ENCODE results near the gene CPN2.

CPN2 gene

GRCh38 chr3:194320100-194320499 is 31.0 kb downstream of the CPN2 start:
- Histone ChIP-seq H3K4me3 (ENCODE audit: low read length) (no peak overlapping the region), H3K27me3 (replicated peaks; ENCODE audit: control insufficient read depth, insufficient read depth, low read length) (peaks cover 26% of the 10 kb centered on the region), H3K36me3 (ENCODE audit: control insufficient read depth, insufficient read depth, low read length, severe bottlenecking) (no peaks in the 10 kb centered on the region), H3K9ac (ENCODE audit: low read length) (no peak overlapping the region), H3K9me3 (ENCODE audit: control insufficient read depth, low read length) (peaks cover 22% of the 10 kb centered on the region), H3K4me1 (ENCODE audit: control insufficient read depth, insufficient read depth, low read length) (peaks cover 11% of the 10 kb centered on the region)
- no peak for DNase-seq (ENCODE audit: low read depth)

- no peak overlapping the region for H3K9ac ChIP-seq (ENCODE audit: low read length)
- no peak overlapping the region for H3K4me3 ChIP-seq (ENCODE audit: low read length)
- peaks cover 19% of the 10 kb centered on the region for H3K4me1 ChIP-seq (ENCODE audit: control insufficient read depth, insufficient read depth, low read length)
- H3K36me3 ChIP-seq (ENCODE audit: control insufficient read depth, insufficient read depth, low read length, severe bottlenecking) = no peaks in the 10 kb centered on the region
- H3K27me3 ChIP-seq (replicated peaks; ENCODE audit: control insufficient read depth, insufficient read depth, low read length) = peaks cover 26% of the 10 kb centered on the region
- peaks cover 22% of the 10 kb centered on the region for H3K9me3 ChIP-seq (ENCODE audit: control insufficient read depth, low read length)
- DNase-seq (ENCODE audit: low read depth) = no peak
Measured at GRCh38 chr3:194318511-194319161, 32.5 kb downstream of the CPN2 start.

GRCh38 chr3:194316918-194317317 is 34.2 kb downstream of the CPN2 start:
- no peak for DNase-seq (ENCODE audit: low read depth)
- Histone ChIP-seq H3K36me3 (ENCODE audit: control insufficient read depth, insufficient read depth, low read length, severe bottlenecking) (no peaks in the 10 kb centered on the region), H3K27me3 (replicated peaks; ENCODE audit: control insufficient read depth, insufficient read depth, low read length) (peaks cover 26% of the 10 kb centered on the region), H3K4me3 (ENCODE audit: low read length) (no peak overlapping the region), H3K4me1 (ENCODE audit: control insufficient read depth, insufficient read depth, low read length) (peaks cover 33% of the 10 kb centered on the region), H3K9me3 (ENCODE audit: control insufficient read depth, low read length) (peaks cover 22% of the 10 kb centered on the region), H3K9ac (ENCODE audit: low read length) (no peak overlapping the region)

GRCh38 chr3:194315965-194316361 is 35.2 kb downstream of the CPN2 start:
- Histone ChIP-seq H3K9me3 (ENCODE audit: control insufficient read depth, low read length) (peaks cover 22% of the 10 kb centered on the region), H3K9ac (ENCODE audit: low read length) (peak overlapping the region; percentile 27), H3K36me3 (ENCODE audit: control insufficient read depth, insufficient read depth, low read length, severe bottlenecking) (no peaks in the 10 kb centered on the region), H3K4me1 (ENCODE audit: control insufficient read depth, insufficient read depth, low read length) (peaks cover 33% of the 10 kb centered on the region), H3K27me3 (replicated peaks; ENCODE audit: control insufficient read depth, insufficient read depth, low read length) (peaks cover 26% of the 10 kb centered on the region), H3K4me3 (ENCODE audit: low read length) (peak overlapping the region; percentile 68)
- DNase-seq (ENCODE audit: low read depth) = no peak

- H3K4me1 ChIP-seq (ENCODE audit: control insufficient read depth, insufficient read depth, low read length) = peaks cover 33% of the 10 kb centered on the region
- peaks cover 26% of the 10 kb centered on the region for H3K27me3 ChIP-seq (replicated peaks; ENCODE audit: control insufficient read depth, insufficient read depth, low read length)
- peak overlapping the region; percentile 68 for H3K4me3 ChIP-seq (ENCODE audit: low read length)
- H3K9me3 ChIP-seq (ENCODE audit: control insufficient read depth, low read length) = peaks cover 22% of the 10 kb centered on the region
- H3K9ac ChIP-seq (ENCODE audit: low read length) = peak overlapping the region; percentile 50
- no peaks in the 10 kb centered on the region for H3K36me3 ChIP-seq (ENCODE audit: control insufficient read depth, insufficient read depth, low read length, severe bottlenecking)
- DNase-seq (ENCODE audit: low read depth) = peak; percentile 92
Measured at GRCh38 chr3:194315088-194315964, 35.8 kb downstream of the CPN2 start.

- H3K4me1 ChIP-seq (ENCODE audit: control insufficient read depth, insufficient read depth, low read length) = peaks cover 33% of the 10 kb centered on the region
- H3K4me3 ChIP-seq (ENCODE audit: low read length) = peak overlapping the region; percentile 68
- H3K9me3 ChIP-seq (ENCODE audit: control insufficient read depth, low read length) = peaks cover 16% of the 10 kb centered on the region
- no peak for DNase-seq (ENCODE audit: low read depth)
- H3K27me3 ChIP-seq (replicated peaks; ENCODE audit: control insufficient read depth, insufficient read depth, low read length) = peaks cover 25% of the 10 kb centered on the region
- no peaks in the 10 kb centered on the region for H3K36me3 ChIP-seq (ENCODE audit: control insufficient read depth, insufficient read depth, low read length, severe bottlenecking)
- peak overlapping the region; percentile 50 for H3K9ac ChIP-seq (ENCODE audit: low read length)
Measured at GRCh38 chr3:194314388-194315068, 36.6 kb downstream of the CPN2 start.

- Histone ChIP-seq H3K4me3 (ENCODE audit: low read length) (no peak overlapping the region), H3K27me3 (replicated peaks; ENCODE audit: control insufficient read depth, insufficient read depth, low read length) (peaks cover 21% of the 10 kb centered on the region), H3K9ac (ENCODE audit: low read length) (no peak overlapping the region), H3K4me1 (ENCODE audit: control insufficient read depth, insufficient read depth, low read length) (peaks cover 33% of the 10 kb centered on the region), H3K36me3 (ENCODE audit: control insufficient read depth, insufficient read depth, low read length, severe bottlenecking) (no peaks in the 10 kb centered on the region), H3K9me3 (ENCODE audit: control insufficient read depth, low read length) (peaks cover 9% of the 10 kb centered on the region)
- peak; percentile 12 for DNase-seq (ENCODE audit: low read depth)
Measured at GRCh38 chr3:194313560-194314387, 37.4 kb downstream of the CPN2 start.

- Histone ChIP-seq H3K9me3 (ENCODE audit: control insufficient read depth, low read length) (no peaks in the 10 kb centered on the region), H3K36me3 (ENCODE audit: control insufficient read depth, insufficient read depth, low read length, severe bottlenecking) (no peaks in the 10 kb centered on the region), H3K27me3 (replicated peaks; ENCODE audit: control insufficient read depth, insufficient read depth, low read length) (peaks cover 13% of the 10 kb centered on the region), H3K9ac (ENCODE audit: low read length) (no peak overlapping the region), H3K4me3 (ENCODE audit: low read length) (no peak overlapping the region), H3K4me1 (ENCODE audit: control insufficient read depth, insufficient read depth, low read length) (peaks cover 33% of the 10 kb centered on the region)
- DNase-seq (ENCODE audit: low read depth) = peak; percentile 45
Measured at GRCh38 chr3:194312743-194313281, 38.3 kb downstream of the CPN2 start.

GRCh38 chr3:194312186-194312742 is 38.9 kb downstream of the CPN2 start:
- Histone ChIP-seq H3K9me3 (ENCODE audit: control insufficient read depth, low read length) (no peaks in the 10 kb centered on the region), H3K27me3 (replicated peaks; ENCODE audit: control insufficient read depth, insufficient read depth, low read length) (peaks cover 13% of the 10 kb centered on the region), H3K4me1 (ENCODE audit: control insufficient read depth, insufficient read depth, low read length) (peaks cover 33% of the 10 kb centered on the region), H3K4me3 (ENCODE audit: low read length) (no peak overlapping the region), H3K9ac (ENCODE audit: low read length) (no peak overlapping the region), H3K36me3 (ENCODE audit: control insufficient read depth, insufficient read depth, low read length, severe bottlenecking) (no peaks in the 10 kb centered on the region)
- no peak for DNase-seq (ENCODE audit: low read depth)

GRCh38 chr3:194311000-194311399 is 40.1 kb downstream of the CPN2 start:
- no peak overlapping the region for H3K4me3 ChIP-seq (ENCODE audit: low read length)
- peaks cover 33% of the 10 kb centered on the region for H3K4me1 ChIP-seq (ENCODE audit: control insufficient read depth, insufficient read depth, low read length)
- H3K9ac ChIP-seq (ENCODE audit: low read length) = no peak overlapping the region
- no peaks in the 10 kb centered on the region for H3K9me3 ChIP-seq (ENCODE audit: control insufficient read depth, low read length)
- no peaks in the 10 kb centered on the region for H3K36me3 ChIP-seq (ENCODE audit: control insufficient read depth, insufficient read depth, low read length, severe bottlenecking)
- peaks cover 21% of the 10 kb centered on the region for H3K27me3 ChIP-seq (replicated peaks; ENCODE audit: control insufficient read depth, insufficient read depth, low read length)
- DNase-seq (ENCODE audit: low read depth) = no peak
